Endothelial cell of umbilical vein (primary cell): ENCODE data around the gene ADM2. TPM values are rescaled to one million over a fixed set of nuclear protein-coding genes. Genes with fewer than 3 reads are reported as not detected.

Experiments used
- BruUV-seq: library from RNA; stranded (reverse); fragments of 400-500 nt; replicated peaks from 2 replicates; lab custom pipeline; 2021; lab: Mats Ljungman, UMichigan
- CTCF ChIA-PET: fragments of 300-600, 350-600 bp; sonication (Branson Sonifier 250); formaldehyde crosslinking; loops from one replicate; lab custom pipeline; 2021; ENCODE audit warnings: antibody characterized with exemption, inconsistent platforms; lab: Charles Lee
- POLR2A ChIA-PET: fragments of 300-600, 350-600 bp; sonication (Branson Sonifier 250); formaldehyde crosslinking; loops from one replicate; lab custom pipeline; 2021; ENCODE audit warnings: antibody characterized with exemption, inconsistent platforms; lab: Charles Lee
- DNase-seq: peaks from one replicate; pipeline ENCODE4 v3.0.0-alpha.2; 2011; ENCODE audit warnings: low read depth, low spot score
- FAIRE-seq: peaks from 2 replicates; lab custom pipeline; 2011; peaks lifted over from hg19 to GRCh38; lab: Jason Lieb, UNC
- H2AFZ ChIP-seq: 2 replicates; pipeline ENCODE4 v1.6.0; 2012; ENCODE audit warnings: low read depth, low read length, control low read depth, inconsistent platforms
- H3K27ac ChIP-seq: 2 replicates; pipeline ENCODE4 v1.5.1; 2011; ENCODE audit warnings: low read depth, mild to moderate bottlenecking, control low read depth, low read length, moderate library complexity; ENCODE audit not compliant: insufficient read depth
- H3K27me3 ChIP-seq, 2 experiments: 2 replicates each; pipeline versions ENCODE4 v1.6.0 to v1.6.1; 2011; ENCODE audit warnings: low read length in 2 of 2, mixed read lengths in 1 of 2; ENCODE audit not compliant: control insufficient read depth in 2 of 2, insufficient read depth in 2 of 2
- H3K36me3 ChIP-seq, 2 experiments: 2 replicates in 1 of 2; 3 replicates in 1 of 2; pipeline ENCODE4 v1.5.1; 2011; ENCODE audit warnings: low read length in 2 of 2, mild to moderate bottlenecking in 1 of 2, moderate library complexity in 1 of 2; ENCODE audit not compliant: control insufficient read depth in 2 of 2, insufficient read depth in 2 of 2; ENCODE audit errors: extremely low read depth in 1 of 2
- H3K4me1 ChIP-seq: 3 replicates; pipeline ENCODE4 v1.5.1; 2011; ENCODE audit warnings: mild to moderate bottlenecking, low read length; ENCODE audit not compliant: control insufficient read depth, insufficient read depth; ENCODE audit errors: extremely low read depth
- H3K4me2 ChIP-seq: 2 replicates; pipeline ENCODE4 v1.6.1; 2011; ENCODE audit warnings: low read length, control low read depth, mixed read lengths; ENCODE audit not compliant: insufficient read depth
- H3K4me3 ChIP-seq, 3 experiments: fragments of 200-600 bp in 1 of 3; sonication (generic), shearing (Covaris generic) in 1 of 3; replicated peaks in 1 of 3; 2 replicates each; pipeline ENCODE4 v1.5.1; 2011 to 2016; ENCODE audit warnings: control low read depth in 3 of 3, low read length in 3 of 3, mild to moderate bottlenecking in 2 of 3, inconsistent platforms in 1 of 3, low read depth in 1 of 3, moderate library complexity in 1 of 3; ENCODE audit not compliant: insufficient read depth in 1 of 3
- H3K79me2 ChIP-seq: 2 replicates; pipeline ENCODE4 v1.6.0; 2012; ENCODE audit warnings: low read length, inconsistent platforms; ENCODE audit not compliant: control insufficient read depth, insufficient read depth
- H3K9ac ChIP-seq: replicated peaks from 2 replicates; pipeline ENCODE3; 2011; ENCODE audit warnings: low read length, control low read depth; ENCODE audit not compliant: insufficient read depth; ENCODE audit errors: extremely low read depth
- H3K9me1 ChIP-seq: replicated peaks from 3 replicates; pipeline ENCODE4 v1.6.0; 2011; ENCODE audit warnings: mild to moderate bottlenecking, low read length; ENCODE audit not compliant: control insufficient read depth, insufficient read depth; ENCODE audit errors: extremely low read depth
- H3K9me3 ChIP-seq: replicated peaks from 2 replicates; pipeline ENCODE4 v1.5.1; 2012; ENCODE audit warnings: low read length, inconsistent platforms; ENCODE audit not compliant: control insufficient read depth, insufficient read depth
- H4K20me1 ChIP-seq: replicated peaks from 2 replicates; pipeline ENCODE3; 2011; ENCODE audit warnings: mild to moderate bottlenecking, low read length; ENCODE audit not compliant: control insufficient read depth, insufficient read depth; ENCODE audit errors: extremely low read depth
- CTCF ChIP-seq, 2 donors: IDR thresholded peaks; 1 replicate in 1 of 2; 2 replicates in 1 of 2; pipeline ENCODE4 v1.5.1; 2011; ENCODE audit warnings: low read length in 2 of 2, mild to moderate bottlenecking in 2 of 2, moderate library complexity in 2 of 2, control low read depth in 1 of 2, inconsistent platforms in 1 of 2, low read depth in 1 of 2; ENCODE audit not compliant: insufficient read depth in 1 of 2; ENCODE audit errors: extremely low read depth in 1 of 2
- EZH2 ChIP-seq: IDR thresholded peaks from 2 replicates; pipeline ENCODE4 v1.6.1; 2012; ENCODE audit warnings: borderline replicate concordance, low read depth, mild to moderate bottlenecking, moderate library complexity, low read length, inconsistent platforms; ENCODE audit not compliant: severe bottlenecking
- FOS ChIP-seq: IDR thresholded peaks from 2 replicates; pipeline ENCODE4 v1.6.1; 2011; ENCODE audit warnings: mild to moderate bottlenecking, low read length, moderate library complexity, borderline replicate concordance; ENCODE audit not compliant: insufficient read depth
- GATA2 ChIP-seq: IDR thresholded peaks from 2 replicates; pipeline ENCODE4 v1.7.0; 2011; ENCODE audit warnings: low read depth, mild to moderate bottlenecking, moderate library complexity, mixed read lengths, low read length; ENCODE audit not compliant: insufficient read length, insufficient read depth
- JUN ChIP-seq: IDR thresholded peaks from 2 replicates; pipeline ENCODE4 v1.6.1; 2011; ENCODE audit warnings: borderline replicate concordance, low read depth; ENCODE audit not compliant: insufficient read length, insufficient read depth
- MAX ChIP-seq: IDR thresholded peaks from 2 replicates; pipeline ENCODE4 v1.6.1; 2011; ENCODE audit not compliant: insufficient read depth, insufficient read length
- MYC ChIP-seq: IDR thresholded peaks from one replicate; pipeline ENCODE4 v1.6.1; 2011; ENCODE audit warnings: mild to moderate bottlenecking, low read depth, low read length
- POLR2A ChIP-seq: IDR thresholded peaks from 2 replicates; pipeline ENCODE4 v1.6.1; 2012; ENCODE audit warnings: low read depth, mild to moderate bottlenecking, control low read depth, low read length
- POLR2AphosphoS5 ChIP-seq: IDR thresholded peaks from 2 replicates; pipeline ENCODE4 v1.6.1; 2012; ENCODE audit warnings: low read depth, mild to moderate bottlenecking, control low read depth, low read length, moderate library complexity; ENCODE audit not compliant: insufficient read depth
- dilution Hi-C: fragments of 300-500 bp; cut with MboI; formaldehyde crosslinking; loops from one replicate; pipeline ENCODE4 v1.15.0; 2019; ENCODE audit warnings: low sequenced_read_pairs; ENCODE audit not compliant: extremely low pct_ligation_motif_present
- intact Hi-C: fragments of 100-400 bp; cut with micrococcal nuclease; formaldehyde crosslinking; loops from one replicate; pipeline ENCODE4 v1.10.0; 2022
- polyA plus RNA-seq, 4 experiments: library from polyadenylated mRNA; depleted of rRNA in 3 of 4; stranded (reverse) in 3 of 4; unstranded in 1 of 4; fragments of >200 nt; gene quantifications; 2 replicates each; pipeline versions ENCODE4 v1.2.1 to v1.2.3, GENCODE V29; 2011 to 2012; ENCODE audit warnings: missing spikeins in 1 of 4
- total RNA-seq: library from RNA; stranded (reverse); gene quantifications from 2 replicates; pipeline ENCODE4 v1.2.3, GENCODE V29; 2021

ADM2 gene
- total and polyA plus RNA-seq, 2 donors (not counting 3 experiments of a cell fraction or from before 2014, with no cell fraction given): 0.28 to 1.5 TPM

GRCh38 chr22:50477923-50478322 is 3.4 kb upstream of the ADM2 start:
- TF ChIP-seq POLR2A (no peak), FOS (no peak), GATA2 (no peak), MYC (no peak), CTCF (IDR thresholded peaks at IDR 0.05; ENCODE audit: extremely low read depth in 1 of 2, insufficient read depth in 1 of 2, low read depth in 1 of 2, low read length in 2 of 2) (no peak), POLR2AphosphoS5 (no peak), EZH2 (no peak), JUN (no peak), MAX (no peak)
- H3K4me3 ChIP-seq: no peak overlapping the region
- FAIRE-seq (no peak), DNase-seq (no peak)
- POLR2A ChIA-PET: no interaction called here
- H2AFZ ChIP-seq: no peak overlapping the region
- intact Hi-C loops: no loop called here
- H3K9me3 ChIP-seq: no peaks in the 10 kb centered on the region
- CTCF ChIA-PET: interaction anchor here (1.0 kb wide), 1 partner anchor 30 kb away, joined by 3 read pairs; the partner anchor contains the start of gene LMF2
- peaks cover 9% of the 10 kb centered on the region for H3K4me1 ChIP-seq
- no peak overlapping the region for H3K27ac ChIP-seq
- peaks cover 13% of the 10 kb centered on the region for H3K79me2 ChIP-seq
- H4K20me1 ChIP-seq: no peaks in the 10 kb centered on the region
- no peaks in the 10 kb centered on the region for H3K9me1 ChIP-seq
- dilution Hi-C loops: no loop called here
- H3K9ac ChIP-seq: no peak overlapping the region
- H3K27me3 ChIP-seq: peaks cover 10 to 22% of the 10 kb centered on the region in 2 experiments
- no TSS peak for BruUV-seq
- no peaks in the 10 kb centered on the region for H3K36me3 ChIP-seq
- H3K4me2 ChIP-seq: no peak overlapping the region
